Activated naive CD8-positive, alpha-beta T cell (primary cell): ENCODE data around the gene MAP3K12.

Source experiments
- H3K27ac Mint-ChIP-seq: one replicate; pipeline ENCODE4 v1.8.0; 2021; ENCODE audit warnings: mixed read lengths
- H3K27me3 Mint-ChIP-seq: one replicate; pipeline ENCODE4 v1.8.0; 2021; ENCODE audit warnings: mixed read lengths
- H3K36me3 Mint-ChIP-seq: one replicate; pipeline ENCODE4 v1.8.0; 2021; ENCODE audit warnings: mixed read lengths
- H3K4me1 Mint-ChIP-seq: one replicate; pipeline ENCODE4 v1.8.0; 2021; ENCODE audit warnings: low read depth, mixed read lengths
- H3K4me3 Mint-ChIP-seq: one replicate; pipeline ENCODE4 v1.8.0; 2021; ENCODE audit warnings: mild to moderate bottlenecking, mixed read lengths
- H3K9me3 Mint-ChIP-seq: one replicate; pipeline ENCODE4 v1.8.0; 2021; ENCODE audit warnings: low read depth, mixed read lengths

MAP3K12 gene

GRCh38 chr12:53516758-53517455 is 17.6 kb upstream of the MAP3K12 start:
- no peaks in the 10 kb centered on the region for H3K9me3 Mint-ChIP-seq
- no peak overlapping the region for H3K4me3 Mint-ChIP-seq
- H3K27me3 Mint-ChIP-seq, result no peaks in the 10 kb centered on the region
- no peak overlapping the region for H3K27ac Mint-ChIP-seq
- peaks cover 7% of the 10 kb centered on the region for H3K36me3 Mint-ChIP-seq
- H3K4me1 Mint-ChIP-seq, result peaks cover 2% of the 10 kb centered on the region

GRCh38 chr12:53515291-53515680 is 16.0 kb upstream of the MAP3K12 start:
- Mint-ChIP-seq H3K4me1 (no peaks in the 10 kb centered on the region), H3K36me3 (no peaks in the 10 kb centered on the region), H3K27me3 (no peaks in the 10 kb centered on the region), H3K9me3 (no peaks in the 10 kb centered on the region), H3K27ac (no peak overlapping the region), H3K4me3 (no peak overlapping the region)

GRCh38 chr12:53514628-53515290 is 15.5 kb upstream of the MAP3K12 start:
- no peak overlapping the region for H3K4me3 Mint-ChIP-seq
- H3K4me1 Mint-ChIP-seq, result no peaks in the 10 kb centered on the region
- H3K9me3 Mint-ChIP-seq, result no peaks in the 10 kb centered on the region
- no peaks in the 10 kb centered on the region for H3K27me3 Mint-ChIP-seq
- H3K36me3 Mint-ChIP-seq, result no peaks in the 10 kb centered on the region
- peak overlapping the region; percentile 22 for H3K27ac Mint-ChIP-seq

DNA sequence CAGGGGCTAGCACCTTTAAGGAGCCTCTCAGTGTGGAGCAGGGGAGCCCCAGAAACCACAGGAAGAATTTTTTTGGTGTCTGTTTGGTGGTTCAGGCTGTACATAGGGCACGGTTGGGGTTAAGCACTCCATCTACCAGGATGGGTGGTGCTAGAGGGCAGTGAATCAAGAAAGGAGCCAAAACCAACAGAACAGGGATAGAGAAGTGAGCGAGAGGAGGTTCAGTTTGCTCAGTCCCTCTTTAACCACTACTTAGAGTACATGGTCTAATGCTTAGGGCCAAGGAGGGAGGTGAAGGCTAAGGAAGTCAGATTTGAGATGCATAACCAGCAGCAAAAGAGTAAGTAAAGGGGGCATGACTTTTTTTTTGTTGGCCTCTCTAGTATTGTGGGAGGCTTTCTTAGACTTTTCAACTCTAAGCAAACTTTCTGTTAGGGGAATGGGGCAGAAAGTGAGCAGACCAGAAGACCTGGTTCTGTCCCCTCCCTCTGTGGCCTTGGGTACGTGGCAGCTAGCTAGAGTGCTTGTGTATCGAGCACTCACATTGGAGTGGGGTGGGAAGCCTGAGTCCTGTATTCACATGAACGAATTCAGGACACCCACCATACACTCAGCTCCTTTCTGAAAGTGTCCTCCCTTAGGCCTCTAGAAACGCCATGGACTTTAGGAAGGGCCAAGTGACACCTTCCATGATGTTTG is 14.6 kb upstream of the MAP3K12 start:
- no peak overlapping the region for H3K4me3 Mint-ChIP-seq
- no peaks in the 10 kb centered on the region for H3K36me3 Mint-ChIP-seq
- H3K27ac Mint-ChIP-seq, result peak overlapping the region; percentile 47
- H3K27me3 Mint-ChIP-seq, result no peaks in the 10 kb centered on the region
- peaks cover 2% of the 10 kb centered on the region for H3K4me1 Mint-ChIP-seq
- H3K9me3 Mint-ChIP-seq, result no peaks in the 10 kb centered on the region

- H3K36me3 Mint-ChIP-seq, result no peaks in the 10 kb centered on the region
- H3K27me3 Mint-ChIP-seq, result no peaks in the 10 kb centered on the region
- H3K9me3 Mint-ChIP-seq, result no peaks in the 10 kb centered on the region
- no peak overlapping the region for H3K27ac Mint-ChIP-seq
- H3K4me1 Mint-ChIP-seq, result peaks cover 8% of the 10 kb centered on the region
- H3K4me3 Mint-ChIP-seq, result no peak overlapping the region
Observed at GRCh38 chr12:53510181-53510812, 11.0 kb upstream of the MAP3K12 start.

- Mint-ChIP-seq H3K36me3 (no peaks in the 10 kb centered on the region), H3K27me3 (no peaks in the 10 kb centered on the region), H3K9me3 (no peaks in the 10 kb centered on the region), H3K4me1 (peaks cover 8% of the 10 kb centered on the region), H3K27ac (peak overlapping the region; percentile 51), H3K4me3 (no peak overlapping the region)
Observed at GRCh38 chr12:53508534-53509170, 9.4 kb upstream of the MAP3K12 start.

DNA sequence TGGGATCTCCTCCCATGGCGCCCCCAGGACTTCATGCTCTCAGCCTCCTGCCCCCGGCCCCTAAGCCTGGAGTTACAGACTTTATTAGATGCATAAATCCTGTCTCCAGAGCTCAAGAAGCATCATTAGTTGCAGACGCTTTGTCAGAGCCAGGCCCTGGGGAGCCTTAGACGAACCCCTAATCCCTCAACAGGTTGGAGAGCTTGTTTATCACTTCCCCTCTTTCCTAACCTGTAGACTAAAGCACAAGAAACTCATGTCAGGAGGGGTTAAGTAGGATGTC is 8.3 kb upstream of the MAP3K12 start:
- no peaks in the 10 kb centered on the region for H3K36me3 Mint-ChIP-seq
- H3K4me1 Mint-ChIP-seq, result peaks cover 10% of the 10 kb centered on the region
- no peaks in the 10 kb centered on the region for H3K9me3 Mint-ChIP-seq
- no peak overlapping the region for H3K4me3 Mint-ChIP-seq
- no peak overlapping the region for H3K27ac Mint-ChIP-seq
- no peaks in the 10 kb centered on the region for H3K27me3 Mint-ChIP-seq

- Mint-ChIP-seq H3K4me3 (no peak within 1 kb of the TSS), H3K9me3 (no peaks in the 10 kb centered on the region), H3K4me1 (peaks cover 12% of the 10 kb centered on the region), H3K36me3 (no peaks in the 10 kb centered on the region), H3K27ac (no peak within 1 kb of the TSS), H3K27me3 (no peaks in the 10 kb centered on the region)
Observed at GRCh38 chr12:53506881-53507602, 7.8 kb upstream of the MAP3K12 start, which contains the start of gene NPFF. Gene NPFF (minus strand): TSS chr12:53507484. CDS start chr12:53507474, 10 bp downstream.

GRCh38 chr12:53506450-53506785 is 7.2 kb upstream of the MAP3K12 start:
- H3K9me3 Mint-ChIP-seq, result no peaks in the 10 kb centered on the region
- no peaks in the 10 kb centered on the region for H3K36me3 Mint-ChIP-seq
- peaks cover 16% of the 10 kb centered on the region for H3K4me1 Mint-ChIP-seq
- H3K4me3 Mint-ChIP-seq, result no peak overlapping the region
- no peak overlapping the region for H3K27ac Mint-ChIP-seq
- no peaks in the 10 kb centered on the region for H3K27me3 Mint-ChIP-seq

DNA sequence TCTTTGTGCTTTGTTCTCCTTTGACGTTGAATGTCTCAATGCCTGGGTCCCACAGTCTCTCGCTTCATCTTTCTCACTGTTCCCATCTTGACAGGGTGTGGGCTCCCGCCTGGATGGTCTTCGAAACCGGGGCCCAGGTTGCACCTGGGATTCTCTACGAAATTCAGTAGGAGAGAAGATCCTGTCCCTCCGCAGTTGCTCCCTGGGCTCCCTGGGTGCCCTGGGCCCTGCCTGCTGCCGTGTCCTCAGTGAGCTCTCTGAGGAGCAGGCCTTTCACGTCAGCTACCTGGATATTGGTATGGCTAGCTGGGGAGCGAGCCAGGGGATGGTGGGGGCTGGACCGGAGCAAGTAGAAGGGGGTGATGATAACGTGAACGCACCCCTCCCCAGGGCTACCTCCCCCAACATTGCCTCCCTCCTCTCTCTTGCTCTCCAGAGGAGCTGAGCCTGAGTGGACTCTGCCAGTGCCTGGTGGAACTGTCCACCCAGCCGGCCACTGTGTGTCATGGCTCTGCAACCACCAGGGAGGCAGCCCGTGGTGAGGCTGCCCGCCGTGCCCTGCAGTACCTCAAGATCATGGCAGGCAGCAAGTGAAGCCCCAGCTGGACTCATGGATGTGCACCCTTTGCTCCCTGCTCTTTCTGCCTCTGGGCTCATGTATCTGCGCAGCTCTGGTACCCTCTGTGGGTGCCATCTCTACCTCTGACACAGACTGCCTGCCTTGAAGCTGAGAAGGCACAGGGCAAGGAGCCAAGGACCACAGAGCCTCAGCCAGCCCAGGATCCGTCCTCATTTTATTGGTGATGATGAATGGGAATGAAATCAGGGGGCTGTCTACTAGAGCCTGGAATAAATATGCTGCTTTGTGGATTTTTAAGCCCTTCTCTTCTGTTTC is 6.5 kb upstream of the MAP3K12 start:
- Mint-ChIP-seq H3K9me3 (no peaks in the 10 kb centered on the region), H3K4me3 (no peak overlapping the region), H3K4me1 (peaks cover 16% of the 10 kb centered on the region), H3K27me3 (no peaks in the 10 kb centered on the region), H3K36me3 (no peaks in the 10 kb centered on the region), H3K27ac (no peak overlapping the region)

- Mint-ChIP-seq H3K27me3 (no peaks in the 10 kb centered on the region), H3K36me3 (no peaks in the 10 kb centered on the region), H3K27ac (no peak overlapping the region), H3K4me3 (no peak overlapping the region), H3K4me1 (peaks cover 20% of the 10 kb centered on the region), H3K9me3 (no peaks in the 10 kb centered on the region)
Observed at GRCh38 chr12:53505086-53505485, 5.8 kb upstream of the MAP3K12 start.

DNA sequence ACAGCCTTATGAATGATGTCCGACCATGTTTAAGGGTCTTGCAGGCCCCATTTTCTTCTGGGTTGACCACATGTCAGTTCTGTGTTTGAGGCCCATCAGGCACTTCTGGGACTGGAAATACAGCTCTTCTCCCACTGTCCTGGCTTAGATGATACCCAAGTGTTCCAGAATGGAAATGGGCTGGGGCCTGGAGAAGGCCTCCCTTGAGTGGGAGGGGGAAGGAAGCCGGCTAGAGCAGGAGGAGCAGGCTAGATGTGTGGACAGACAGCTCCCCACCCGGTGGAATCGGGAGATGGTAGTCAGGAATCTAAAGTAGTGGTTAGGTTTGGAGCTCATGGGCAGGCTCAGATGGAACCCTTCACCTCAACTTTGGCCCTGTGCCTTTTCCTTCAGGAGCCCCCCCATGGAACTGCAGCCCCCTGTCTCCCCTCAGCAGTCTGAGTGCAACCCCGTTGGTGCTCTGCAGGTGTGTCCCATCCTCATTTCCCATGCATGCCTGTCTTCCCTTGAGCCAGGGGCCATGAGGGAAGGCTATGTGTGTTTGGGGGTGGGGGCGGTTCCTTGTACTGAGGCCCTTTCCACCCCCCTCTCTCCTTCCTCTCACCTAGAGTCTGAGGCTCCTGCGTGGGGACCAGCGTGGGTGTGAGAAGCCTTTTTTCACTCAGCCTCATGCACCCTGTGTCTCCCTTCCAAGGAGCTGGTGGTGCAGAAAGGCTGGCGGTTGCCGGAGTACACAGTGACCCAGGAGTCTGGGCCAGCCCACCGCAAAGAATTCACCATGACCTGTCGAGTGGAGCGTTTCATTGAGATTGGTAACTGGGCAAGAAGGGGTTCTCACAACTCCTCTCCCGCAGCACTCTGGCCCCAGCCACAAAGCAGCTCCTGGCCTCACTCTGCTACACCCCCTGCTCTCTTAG is 5.0 kb upstream of the MAP3K12 start:
- H3K4me1 Mint-ChIP-seq, result peaks cover 25% of the 10 kb centered on the region
- no peaks in the 10 kb centered on the region for H3K36me3 Mint-ChIP-seq
- H3K4me3 Mint-ChIP-seq, result no peak overlapping the region
- peak overlapping the region; percentile 6 for H3K27ac Mint-ChIP-seq
- H3K27me3 Mint-ChIP-seq, result no peaks in the 10 kb centered on the region
- no peaks in the 10 kb centered on the region for H3K9me3 Mint-ChIP-seq
